GM13977 (cell line): ENCODE measurements around the gene SURF4.

ENCODE experiments used
- DNase-seq: peaks from one replicate; pipeline ENCODE4 v3.0.0; 2012; ENCODE audit warnings: low spot score
- CTCF ChIP-seq: IDR thresholded peaks from 2 replicates; pipeline ENCODE4 v1.5.1; 2012; ENCODE audit warnings: mild to moderate bottlenecking, control low read depth; ENCODE audit not compliant: insufficient read depth; ENCODE audit errors: extremely low read depth, missing control alignments
- in situ Hi-C: fragments of 300-500 bp; cut with MboI; formaldehyde crosslinking; loops from one replicate; pipeline ENCODE4 v1.12.0; 2022; ENCODE audit warnings: low sequenced_read_pairs, low pct_unique_long_range_greater_than_20kb, mixed read lengths, inconsistent platforms; ENCODE audit not compliant: unreplicated experiment

Gene SURF4

GRCh38 chr9:133344979-133345378 lies 30.9 kb downstream of the SURF4 start:
- no peak for TF ChIP-seq CTCF
- in situ Hi-C loops, result no loop called here
- DNase-seq, result no peak

- in situ Hi-C loops, result no loop called here
- no peak for DNase-seq
- TF ChIP-seq CTCF, result no peak
These were observed 31.8 kb downstream of the SURF4 start for GRCh38 chr9:133344071-133344470.

- no peak for DNase-seq
- in situ Hi-C loops, result no loop called here
- TF ChIP-seq CTCF, result peak; percentile 32
These were observed 33.3 kb downstream of the SURF4 start for GRCh38 chr9:133342570-133342969.

GRCh38 chr9:133342069-133342406 lies 33.8 kb downstream of the SURF4 start:
- in situ Hi-C loops, result no loop called here
- peak; percentile 23 for TF ChIP-seq CTCF
- DNase-seq, result no peak

GRCh38 chr9:133341369-133342068 lies 34.3 kb downstream of the SURF4 start:
- in situ Hi-C loops, result no loop called here
- DNase-seq, result no peak
- no peak for TF ChIP-seq CTCF

GRCh38 chr9:133340916-133341315 lies 34.9 kb downstream of the SURF4 start:
- no peak for DNase-seq
- in situ Hi-C loops, result no loop called here
- TF ChIP-seq CTCF, result no peak

- no peak for TF ChIP-seq CTCF
- DNase-seq, result no peak
- in situ Hi-C loops, result no loop called here
These were observed 35.6 kb downstream of the SURF4 start for GRCh38 chr9:133340256-133340655.
